ENCODE data around the gene CDC42BPA. TPM values are rescaled to one million over a fixed set of nuclear protein-coding genes. Genes with fewer than 3 reads are reported as not detected.

CDC42BPA gene
- total RNA-seq, 1 experiment from 2014 or later: 32.0 TPM

DNA sequence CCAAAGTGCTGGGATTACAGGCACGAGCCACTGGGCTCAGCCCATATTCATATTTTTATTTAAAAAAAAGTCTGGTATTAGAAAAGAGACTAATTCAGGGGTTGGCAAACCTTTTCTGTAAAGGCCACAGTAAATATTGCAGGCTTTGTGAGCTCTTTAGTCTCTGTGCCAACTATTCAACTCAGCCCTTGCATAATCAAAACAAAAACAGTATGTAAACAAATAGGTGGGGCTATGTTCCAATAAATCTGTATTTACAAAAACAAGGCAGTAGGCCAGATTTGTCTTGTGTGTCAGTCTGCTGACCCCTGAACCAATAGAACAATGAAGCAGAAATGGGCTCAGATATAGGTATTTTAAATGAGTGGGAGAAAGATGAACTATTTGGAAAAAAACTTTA lies 49.3 kb downstream of the CDC42BPA start:
- Histone ChIP-seq H3K27ac (ENCODE audit: low read length) (no peak overlapping the region), H3K9ac (ENCODE audit: low read length) (no peak overlapping the region), H3K9me3 (ENCODE audit: low read length) (no peaks in the 10 kb centered on the region), H3K36me3 (ENCODE audit: low read depth, low read length) (no peaks in the 10 kb centered on the region), H3K79me2 (ENCODE audit: low read length) (peaks cover 38% of the 10 kb centered on the region), H4K20me1 (ENCODE audit: low read length) (peaks cover 22% of the 10 kb centered on the region; the same call in 1 of the 2 replicates), H3K4me2 (ENCODE audit: low read length) (no peak overlapping the region), H3K4me1 (ENCODE audit: insufficient read depth, low read length) (0 out of 2 replicates have a peak, but pooled peaks cover 4% of the 10 kb centered on the region), H2AFZ (ENCODE audit: low read length) (no peak overlapping the region), H3K4me3 (ENCODE audit: low read length) (no peak overlapping the region), H3K27me3 (ENCODE audit: low read length) (no peaks in the 10 kb centered on the region), H3K9me2 (replicated peaks; ENCODE audit: low read length) (no peaks in the 10 kb centered on the region), H3F3A (ENCODE audit: low read length, unreplicated experiment) (no peaks in the 10 kb centered on the region)
- ChIA-PET CTCF (no interaction called here), POLR2A (ENCODE audit: unreplicated experiment) (no interaction called here)
- intact Hi-C loops (cut with micrococcal nuclease): no loop called here
- TF ChIP-seq, protein P1, sequence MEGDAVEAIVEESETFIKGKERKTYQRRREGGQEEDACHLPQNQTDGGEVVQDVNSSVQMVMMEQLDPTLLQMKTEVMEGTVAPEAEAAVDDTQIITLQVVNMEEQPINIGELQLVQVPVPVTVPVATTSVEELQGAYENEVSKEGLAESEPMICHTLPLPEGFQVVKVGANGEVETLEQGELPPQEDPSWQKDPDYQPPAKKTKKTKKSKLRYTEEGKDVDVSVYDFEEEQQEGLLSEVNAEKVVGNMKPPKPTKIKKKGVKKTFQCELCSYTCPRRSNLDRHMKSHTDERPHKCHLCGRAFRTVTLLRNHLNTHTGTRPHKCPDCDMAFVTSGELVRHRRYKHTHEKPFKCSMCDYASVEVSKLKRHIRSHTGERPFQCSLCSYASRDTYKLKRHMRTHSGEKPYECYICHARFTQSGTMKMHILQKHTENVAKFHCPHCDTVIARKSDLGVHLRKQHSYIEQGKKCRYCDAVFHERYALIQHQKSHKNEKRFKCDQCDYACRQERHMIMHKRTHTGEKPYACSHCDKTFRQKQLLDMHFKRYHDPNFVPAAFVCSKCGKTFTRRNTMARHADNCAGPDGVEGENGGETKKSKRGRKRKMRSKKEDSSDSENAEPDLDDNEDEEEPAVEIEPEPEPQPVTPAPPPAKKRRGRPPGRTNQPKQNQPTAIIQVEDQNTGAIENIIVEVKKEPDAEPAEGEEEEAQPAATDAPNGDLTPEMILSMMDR (conservative IDR thresholded peaks at IDR 0.05; ENCODE audit: low read depth, low read length): no peak
- no peak for TF ChIP-seq EZH2 (IDR thresholded peaks at IDR 0.05; ENCODE audit: low read length, unreplicated experiment)
- no peak for TF ChIP-seq EZH2phosphoT487 (IDR thresholded peaks at IDR 0.05; ENCODE audit: borderline replicate concordance, low read length)
- DNase-seq (peak; percentile 35), ATAC-seq (peak; percentile 27; the same call in 1 of the 2 replicates)
- BruUV-seq (replicated peaks): no TSS peak

DNA sequence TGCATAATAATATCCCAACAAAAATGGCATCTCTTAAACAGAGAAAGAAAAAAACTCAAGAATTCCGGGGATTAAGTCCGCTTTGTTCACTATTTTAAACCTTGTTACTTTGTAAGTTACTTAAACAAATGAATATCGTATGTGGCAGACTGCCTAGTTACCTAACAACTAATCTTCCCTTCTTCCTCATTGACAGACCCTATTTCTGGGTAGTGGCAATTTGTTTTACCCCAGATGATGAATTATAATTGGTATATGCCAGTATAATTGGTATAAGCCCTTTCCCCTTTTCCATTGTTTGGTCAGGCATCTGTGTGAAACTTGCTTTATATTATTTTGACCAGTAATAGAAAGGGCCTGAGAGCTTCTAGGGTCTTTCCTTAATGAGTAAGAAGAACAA lies 52.4 kb downstream of the CDC42BPA start:
- Histone ChIP-seq H4K20me1 (ENCODE audit: low read length) (peaks cover 15% of the 10 kb centered on the region; the same call in 1 of the 2 replicates), H3K27me3 (ENCODE audit: low read length) (no peaks in the 10 kb centered on the region), H3K4me1 (ENCODE audit: insufficient read depth, low read length) (0 out of 2 replicates have a peak, but pooled peaks cover 4% of the 10 kb centered on the region), H3K9me2 (replicated peaks; ENCODE audit: low read length) (no peaks in the 10 kb centered on the region), H3K36me3 (ENCODE audit: low read depth, low read length) (no peaks in the 10 kb centered on the region), H3K4me2 (ENCODE audit: low read length) (no peak overlapping the region), H3F3A (ENCODE audit: low read length, unreplicated experiment) (no peaks in the 10 kb centered on the region), H3K4me3 (ENCODE audit: low read length) (no peak overlapping the region), H3K27ac (ENCODE audit: low read length) (no peak overlapping the region), H3K9me3 (ENCODE audit: low read length) (no peaks in the 10 kb centered on the region), H2AFZ (ENCODE audit: low read length) (no peak overlapping the region), H3K9ac (ENCODE audit: low read length) (no peak overlapping the region), H3K79me2 (ENCODE audit: low read length) (peaks cover 23% of the 10 kb centered on the region)
- no peak for ATAC-seq
- ChIA-PET POLR2A (ENCODE audit: unreplicated experiment) (interaction anchor here (0.6 kb wide), 1 partner anchor 262 kb away, joined by 4 read pairs; no protein-coding TSS in a partner anchor), CTCF (no interaction called here)
- no TSS peak for BruUV-seq (replicated peaks)
- DNase-seq: no peak
- intact Hi-C loops (cut with micrococcal nuclease): no loop called here
- TF ChIP-seq EZH2phosphoT487 (IDR thresholded peaks at IDR 0.05; ENCODE audit: borderline replicate concordance, low read length) (no peak), EZH2 (IDR thresholded peaks at IDR 0.05; ENCODE audit: low read length, unreplicated experiment) (no peak)
- TF ChIP-seq, protein P1 (conservative IDR thresholded peaks at IDR 0.05; ENCODE audit: low read depth, low read length): no peak

DNA sequence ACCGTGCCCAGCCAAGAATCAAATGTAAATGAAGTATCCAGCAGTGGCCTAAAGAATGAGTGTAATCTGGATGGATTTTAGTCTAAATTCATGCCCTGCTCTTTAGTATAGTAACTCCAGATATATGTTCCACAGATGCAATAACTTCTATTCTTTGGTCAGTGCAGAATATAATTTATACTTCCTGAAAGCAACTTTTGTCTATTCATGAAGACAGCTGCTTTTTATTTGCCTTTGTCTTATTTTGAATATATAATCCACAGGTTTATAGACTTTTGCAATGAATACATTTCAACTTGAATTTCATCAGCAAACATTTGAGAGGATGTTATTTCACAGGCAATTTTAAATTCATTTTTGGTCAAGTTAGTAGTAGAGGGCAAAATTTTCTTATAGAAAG lies 54.4 kb downstream of the CDC42BPA start:
- Histone ChIP-seq H3K4me1 (ENCODE audit: insufficient read depth, low read length) (0 out of 2 replicates have a peak, but pooled peaks cover under 1% of the 10 kb centered on the region), H3K27ac (ENCODE audit: low read length) (no peak overlapping the region), H3K9ac (ENCODE audit: low read length) (no peak overlapping the region), H3K36me3 (ENCODE audit: low read depth, low read length) (no peaks in the 10 kb centered on the region), H2AFZ (ENCODE audit: low read length) (no peak overlapping the region), H3K9me2 (replicated peaks; ENCODE audit: low read length) (no peaks in the 10 kb centered on the region), H3K27me3 (ENCODE audit: low read length) (no peaks in the 10 kb centered on the region), H3K9me3 (ENCODE audit: low read length) (no peaks in the 10 kb centered on the region), H3K4me3 (ENCODE audit: low read length) (no peak overlapping the region), H3K79me2 (ENCODE audit: low read length) (peaks cover 13% of the 10 kb centered on the region), H4K20me1 (ENCODE audit: low read length) (peaks cover 11% of the 10 kb centered on the region; the same call in 1 of the 2 replicates), H3K4me2 (ENCODE audit: low read length) (no peak overlapping the region), H3F3A (ENCODE audit: low read length, unreplicated experiment) (no peaks in the 10 kb centered on the region)
- TF ChIP-seq EZH2 (IDR thresholded peaks at IDR 0.05; ENCODE audit: low read length, unreplicated experiment) (no peak), EZH2phosphoT487 (IDR thresholded peaks at IDR 0.05; ENCODE audit: borderline replicate concordance, low read length) (no peak)
- TF ChIP-seq, protein P1 (conservative IDR thresholded peaks at IDR 0.05; ENCODE audit: low read depth, low read length): no peak
- ChIA-PET POLR2A (ENCODE audit: unreplicated experiment) (no interaction called here), CTCF (no interaction called here)
- DNase-seq (no peak), ATAC-seq (no peak; the same call in 1 of the 2 replicates)
- intact Hi-C loops (cut with micrococcal nuclease): no loop called here
- no TSS peak for BruUV-seq (replicated peaks)
